Fibroblast of skin of abdomen (primary cell): ENCODE measurements around the gene APOD.
"Not testable (repeated sequence)": the region's sequence is repeated elsewhere in the genome, so short reads cannot be mapped to it uniquely, and the experiment has no call there.

Experiments
- DNase-seq: peaks from one replicate; pipeline ENCODE4 v3.0.0-alpha.2; 2013

Gene APOD

DNA sequence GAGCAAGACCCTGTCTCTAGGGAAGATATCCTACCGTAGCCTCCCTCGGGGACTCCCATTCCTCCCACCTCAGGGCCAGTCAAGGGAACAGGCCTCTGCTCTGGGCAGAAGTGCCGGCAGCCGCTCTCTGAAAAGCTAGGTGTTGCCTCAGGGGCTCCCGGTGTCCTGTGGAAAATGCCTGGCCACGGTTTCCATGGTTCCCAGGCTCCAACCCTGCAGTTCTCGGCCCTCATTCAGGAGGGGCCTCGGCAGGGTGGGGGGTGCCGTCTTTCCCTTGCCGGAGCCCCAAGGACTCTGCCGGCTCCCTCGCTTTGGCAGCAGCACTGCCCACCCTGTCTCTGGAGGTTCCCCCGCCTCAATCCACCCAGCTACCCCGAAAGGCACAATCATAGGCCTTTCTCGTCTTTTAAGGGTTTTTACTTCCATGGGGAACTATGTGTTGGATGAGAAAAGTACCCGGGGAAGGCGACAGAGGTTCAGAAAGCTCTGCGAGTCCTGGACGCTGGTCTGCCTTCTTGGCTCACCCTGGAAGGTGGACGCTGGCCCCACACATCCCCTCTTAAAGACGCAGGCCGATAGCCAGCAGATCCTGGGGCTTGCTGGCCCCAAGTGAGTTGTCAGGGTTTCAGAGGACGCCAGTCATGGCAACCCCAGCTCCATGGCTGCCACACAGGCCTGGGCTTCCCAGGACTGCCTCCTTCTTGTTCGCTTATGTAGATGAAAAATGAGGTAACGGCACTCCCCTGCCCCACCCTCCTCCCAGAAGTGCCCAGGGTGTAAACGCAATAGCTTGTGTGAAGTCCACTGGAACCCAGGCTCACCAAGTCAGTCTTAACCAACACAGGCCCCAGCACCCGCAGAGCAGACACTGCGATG lies 34.3 kb upstream of the APOD start:
- not testable (repeated sequence) for DNase-seq

DNA sequence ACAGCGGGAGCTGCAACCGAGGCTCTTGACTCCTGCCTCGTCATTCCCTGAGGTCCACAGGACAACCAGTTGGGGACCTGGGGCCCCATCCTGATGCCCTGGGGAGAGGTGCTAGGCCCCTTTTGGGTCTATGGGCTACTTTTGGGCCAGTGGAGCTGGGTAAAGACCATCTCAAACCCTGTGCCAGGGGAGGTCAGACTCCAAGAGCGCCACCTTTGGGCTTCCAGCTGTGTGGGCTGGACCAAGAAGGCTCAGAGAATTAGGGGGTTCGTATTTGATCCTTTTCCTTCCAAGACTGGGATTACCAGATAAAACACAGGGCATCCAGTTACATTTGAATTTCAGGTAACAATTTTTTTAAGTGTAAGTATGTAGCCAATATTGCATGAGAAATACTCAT lies 33.4 kb upstream of the APOD start:
- DNase-seq, result not testable (repeated sequence)

DNA sequence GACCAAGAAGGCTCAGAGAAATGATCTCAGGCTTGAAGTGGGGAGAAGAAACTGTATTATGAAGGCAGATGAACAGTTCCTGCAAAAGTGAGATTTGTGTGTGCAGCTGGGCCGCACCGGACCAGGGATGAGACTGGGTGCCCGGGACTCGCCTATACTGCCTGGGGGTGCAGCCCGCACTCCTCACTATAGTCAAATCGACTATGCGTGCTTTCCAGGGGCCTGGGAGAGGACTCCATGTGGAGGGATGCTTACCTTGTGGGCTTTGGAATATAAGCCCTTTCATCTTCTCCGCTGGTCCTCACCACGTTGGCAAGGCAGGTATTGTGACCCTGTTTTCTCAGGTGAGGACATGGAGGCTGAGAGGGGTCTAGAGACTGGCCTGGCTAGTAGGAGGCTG lies 32.9 kb upstream of the APOD start:
- DNase-seq, result no peak

DNA sequence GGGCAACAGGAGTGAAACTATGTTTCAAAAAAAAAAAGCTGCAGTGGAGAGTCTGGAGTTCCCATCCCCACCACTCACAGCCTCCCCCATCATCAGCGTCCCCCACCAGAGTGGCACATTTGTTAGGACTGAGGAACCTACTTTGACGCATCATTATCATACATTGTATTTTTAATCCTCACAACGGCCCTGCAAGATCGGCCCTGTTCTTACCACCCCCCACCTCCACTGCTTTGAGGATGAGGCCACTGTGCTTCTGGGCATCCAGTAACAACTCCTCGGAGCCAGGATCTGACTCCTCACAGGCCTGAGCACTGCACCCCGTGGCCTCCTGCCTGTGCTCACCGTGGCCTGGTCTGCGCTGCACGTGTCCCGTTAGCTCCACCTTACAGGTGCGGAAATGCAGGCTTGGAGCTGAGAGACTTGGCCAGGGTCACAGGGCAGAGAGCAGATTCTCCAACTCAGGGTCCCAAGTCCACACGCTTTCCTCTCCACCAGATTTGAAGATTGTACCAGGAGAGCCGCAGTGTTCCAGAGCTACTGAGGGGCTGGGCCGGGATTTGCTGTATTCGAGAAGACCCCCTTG lies 32.3 kb upstream of the APOD start:
- not testable (repeated sequence) for DNase-seq

DNA sequence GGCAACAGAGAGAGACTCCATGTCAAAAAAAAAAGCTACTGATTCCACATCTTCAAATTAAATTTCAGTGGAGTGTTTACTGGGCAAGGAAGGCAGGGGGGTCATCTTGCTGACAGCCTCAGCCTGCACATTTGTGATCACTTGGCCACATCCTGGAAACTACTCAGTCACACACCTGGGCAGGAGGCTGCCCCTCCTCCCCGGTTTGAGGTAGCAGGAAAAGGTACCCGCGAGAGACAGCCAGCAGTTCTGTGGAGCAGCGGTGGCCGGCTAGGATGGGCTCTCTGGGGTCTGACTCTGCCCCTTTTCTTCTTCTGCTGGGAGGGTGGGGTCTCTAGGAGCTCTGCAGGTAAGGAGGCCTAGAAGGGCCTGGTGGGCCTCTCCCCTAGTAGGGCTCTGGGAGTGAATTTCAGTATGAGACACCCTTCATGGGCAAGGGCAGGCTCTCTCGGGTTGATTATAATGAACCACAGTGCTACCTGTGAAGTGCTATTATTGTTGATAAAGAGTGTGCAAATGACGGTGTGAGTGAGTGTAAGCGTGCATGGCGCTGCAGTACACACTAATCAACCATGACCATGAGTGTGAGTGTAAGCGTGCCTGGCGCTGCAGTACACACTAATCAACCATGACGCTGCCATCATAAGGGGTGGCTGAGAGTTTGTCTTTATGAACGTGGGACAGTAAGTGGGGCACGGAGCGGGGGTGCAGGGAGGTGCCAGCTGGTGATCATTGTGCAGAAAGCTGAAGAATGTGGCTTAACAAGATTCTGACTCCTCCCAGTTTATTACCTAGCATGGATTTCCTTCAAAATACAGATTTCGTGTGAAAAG lies 31.1 kb upstream of the APOD start:
- DNase-seq, result not testable (repeated sequence)

DNA sequence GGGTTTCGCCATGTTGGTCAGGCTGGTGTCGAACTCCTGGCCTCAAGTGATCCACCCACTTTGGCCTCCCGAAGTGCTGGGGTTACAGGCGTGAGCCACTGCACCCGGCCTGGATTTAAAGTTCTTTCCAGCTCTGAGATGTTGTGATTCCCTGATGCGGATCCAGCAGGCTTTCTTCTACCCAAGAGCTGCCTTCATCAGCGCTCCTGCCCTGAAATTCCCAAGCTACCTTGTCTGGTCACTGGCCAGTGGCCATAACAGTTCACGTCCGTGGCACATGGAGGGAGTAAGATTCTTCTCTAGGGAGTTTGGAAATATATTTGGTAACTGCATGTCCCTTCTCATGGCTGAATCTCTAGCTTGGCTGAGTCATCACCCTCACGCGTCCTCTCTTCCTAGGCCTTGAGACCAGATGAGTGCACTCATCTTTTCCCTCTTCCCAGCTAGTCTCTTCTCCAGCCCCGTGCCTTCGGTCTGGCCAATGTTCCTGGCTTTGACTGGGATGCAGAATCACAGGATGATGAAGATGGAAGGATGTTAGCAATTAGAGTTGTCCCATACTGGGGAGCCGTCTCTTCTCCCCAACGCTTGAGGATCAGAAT lies 29.8 kb upstream of the APOD start:
- DNase-seq, result no peak

DNA sequence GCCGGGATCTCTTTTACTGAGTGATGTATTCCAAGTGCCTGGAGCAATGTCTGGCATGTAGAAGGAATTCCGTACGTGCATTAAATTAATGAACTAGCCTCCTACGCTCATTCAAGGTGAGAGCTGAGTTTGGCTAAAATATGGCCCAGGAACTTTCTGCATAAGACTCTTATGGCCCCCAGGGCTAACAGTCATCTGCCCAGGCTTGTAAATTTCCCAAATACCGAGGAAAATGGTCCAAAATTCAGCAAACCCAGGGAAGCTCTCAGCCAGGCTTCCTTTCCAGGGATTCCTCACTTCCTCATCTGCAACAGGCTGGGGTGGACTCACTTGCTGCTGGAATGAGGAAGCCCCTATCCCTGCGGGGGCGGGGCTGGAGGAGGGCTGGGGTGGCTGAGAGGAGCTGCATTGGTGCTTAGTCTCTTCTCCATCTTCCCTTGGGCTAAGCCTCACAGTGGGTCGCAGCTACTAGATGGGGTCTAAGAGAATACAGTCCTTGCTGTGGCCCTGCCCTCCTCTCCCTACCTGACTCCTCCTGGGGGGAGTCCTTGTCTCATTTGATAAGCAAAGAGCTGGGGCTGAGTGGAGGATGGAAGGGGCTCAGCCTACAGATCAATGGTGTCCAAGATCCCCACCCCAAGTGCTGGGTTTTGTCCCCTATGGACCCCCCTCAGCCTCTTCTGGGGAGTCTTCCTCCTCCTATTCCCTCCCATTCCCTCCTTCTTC lies 28.5 kb upstream of the APOD start:
- DNase-seq, result no peak

DNA sequence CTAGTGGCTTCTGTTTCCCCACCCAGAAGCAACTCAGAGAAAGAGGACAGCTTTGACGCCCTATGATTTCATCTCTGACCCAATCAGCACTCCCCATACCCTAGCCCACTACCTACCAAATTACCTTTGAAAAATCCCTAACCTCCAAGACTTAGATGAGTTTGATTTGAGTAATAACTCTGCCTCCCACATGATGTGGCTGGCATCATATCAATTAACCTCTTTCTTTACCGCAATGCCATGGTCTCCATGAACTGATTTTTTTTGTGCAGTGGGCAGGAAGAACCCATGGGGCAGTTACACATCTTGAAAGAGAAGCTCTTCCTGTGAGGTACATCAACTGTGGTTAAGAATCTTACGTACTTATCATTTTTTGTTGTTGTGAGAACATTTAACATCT lies 25.5 kb upstream of the APOD start:
- no peak for DNase-seq

DNA sequence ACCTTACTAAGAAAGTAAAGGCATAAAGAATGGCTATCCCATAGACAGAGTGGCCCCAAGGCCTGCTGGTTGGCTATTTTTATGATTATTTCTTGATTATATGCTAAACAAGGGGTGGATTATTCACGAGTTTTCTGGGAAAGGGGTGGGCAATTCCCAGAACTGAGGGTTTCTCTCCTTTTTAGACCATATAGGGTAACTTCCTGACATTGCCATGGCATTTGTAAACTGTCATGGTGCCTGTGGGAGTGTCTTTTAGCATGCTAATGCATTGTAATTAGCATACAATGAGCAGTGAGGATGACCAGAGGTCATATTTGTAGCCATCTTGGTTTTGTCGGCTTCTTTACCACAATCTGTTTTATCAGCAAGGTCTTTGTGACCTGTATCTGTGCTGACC lies 18.0 kb upstream of the APOD start:
- DNase-seq, result not testable (repeated sequence)

DNA sequence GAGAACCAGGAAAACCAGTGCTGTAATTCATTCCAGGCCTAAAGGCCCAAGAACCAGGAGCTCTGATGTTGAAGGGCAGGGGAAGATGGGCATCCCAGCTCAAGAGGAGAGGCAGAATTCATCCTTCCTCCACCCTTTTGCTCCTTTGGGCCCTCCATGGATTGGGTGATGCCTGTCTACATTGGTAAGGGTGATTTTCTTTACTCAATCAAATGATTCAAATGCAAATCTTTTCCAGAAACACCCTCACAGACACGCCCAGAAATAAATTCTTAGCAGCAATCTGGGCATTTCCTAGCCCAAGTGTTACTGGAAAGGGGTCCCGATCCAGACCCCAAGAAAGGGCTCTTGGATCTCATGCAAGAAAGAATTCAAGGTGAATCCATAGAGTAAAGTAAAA lies 17.6 kb upstream of the APOD start:
- no peak for DNase-seq

DNA sequence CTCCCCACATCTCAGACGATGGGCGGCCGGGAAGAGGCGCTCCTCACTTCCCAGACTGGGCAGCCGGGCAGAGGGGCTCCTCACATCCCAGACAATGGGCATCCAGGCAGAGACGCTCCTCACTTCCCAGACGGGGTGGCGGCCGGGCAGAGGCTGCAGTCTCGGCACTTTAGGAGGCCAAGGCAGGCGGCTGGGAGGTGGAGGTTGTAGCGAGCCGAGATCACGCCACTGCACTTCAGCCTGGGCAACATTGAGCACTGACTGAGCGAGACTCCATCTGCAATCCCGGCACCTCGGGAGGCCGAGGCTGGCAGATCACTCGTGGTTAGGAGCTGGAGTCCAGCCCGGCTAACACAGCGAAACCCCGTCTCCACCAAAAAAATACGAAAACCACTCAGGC lies 16.2 kb upstream of the APOD start:
- not testable (repeated sequence) for DNase-seq

DNA sequence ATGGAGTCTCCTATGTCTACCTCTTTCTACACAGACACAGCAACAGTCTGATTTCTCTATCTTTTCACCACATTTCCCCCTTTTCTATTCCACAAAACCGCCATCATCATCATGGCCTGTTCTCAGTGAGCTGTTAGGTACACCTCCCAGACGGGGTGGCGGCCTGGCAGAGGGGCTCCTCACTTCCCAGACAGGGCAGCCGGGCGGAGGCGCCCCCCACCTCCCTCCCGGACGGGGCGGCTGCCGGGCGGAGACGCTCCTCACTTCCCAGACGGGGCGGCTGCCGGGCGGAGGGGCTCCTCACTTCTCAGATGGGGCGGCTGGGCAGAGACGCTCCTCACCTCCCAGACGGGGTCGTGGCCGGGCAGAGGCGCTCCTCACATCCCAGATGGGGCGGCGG lies 15.8 kb upstream of the APOD start:
- not testable (repeated sequence) for DNase-seq

DNA sequence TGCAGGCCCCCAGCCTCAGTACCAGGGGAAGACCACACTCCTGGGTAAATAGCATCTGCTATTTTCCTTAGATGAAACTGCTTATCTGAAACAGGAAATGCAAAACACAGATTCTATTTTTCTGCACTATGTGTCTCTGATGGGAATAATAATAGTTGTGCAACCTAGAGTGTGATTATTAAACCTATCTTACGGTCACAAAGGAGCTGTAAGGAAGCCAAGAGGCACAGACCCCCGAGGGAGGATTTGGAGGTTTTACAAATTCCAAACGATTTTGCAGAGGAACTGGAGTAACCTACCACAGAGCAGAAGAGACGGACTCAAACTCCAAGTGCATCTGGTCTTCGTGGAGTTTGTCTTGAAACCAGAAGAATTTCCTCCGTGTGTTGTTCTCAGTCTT lies 14.1 kb upstream of the APOD start:
- no peak for DNase-seq

DNA sequence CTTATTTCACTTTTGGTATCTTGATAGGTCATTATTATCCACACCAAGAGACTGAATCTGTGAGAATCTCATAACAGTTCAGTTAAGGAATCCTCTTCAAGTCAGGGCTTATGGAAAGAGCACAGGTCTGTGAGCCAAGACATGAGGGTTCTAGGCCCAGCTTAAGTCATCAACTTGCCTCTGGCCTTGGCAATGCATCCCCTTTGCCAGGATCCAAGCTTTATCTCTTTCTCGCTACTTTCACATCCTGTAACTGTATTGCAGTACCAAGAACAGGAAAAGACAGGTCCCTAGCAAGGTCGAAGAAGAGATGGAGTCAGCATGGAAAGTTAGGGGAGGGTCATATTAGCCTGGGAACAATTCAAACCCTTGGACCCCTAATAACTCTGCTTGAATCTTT lies 13.5 kb upstream of the APOD start:
- DNase-seq, result no peak

DNA sequence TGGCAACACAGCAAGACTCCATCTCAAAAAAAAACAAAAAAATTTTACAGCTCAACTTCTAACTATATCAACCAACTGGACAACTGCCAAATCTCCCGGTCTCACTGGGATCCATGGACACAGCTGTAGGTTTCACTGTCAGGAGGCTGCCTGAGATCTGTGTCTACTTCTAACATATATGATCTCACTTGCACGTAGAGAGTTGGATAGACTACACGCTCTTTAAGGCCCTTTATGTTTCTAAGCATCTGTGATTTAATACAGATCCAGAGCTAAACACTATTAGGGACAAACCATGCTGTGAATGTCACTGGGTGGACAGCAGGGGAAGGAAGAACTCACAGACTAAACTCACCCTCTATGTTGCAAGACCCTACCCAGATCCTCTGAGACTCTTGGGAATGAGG lies 13.0 kb upstream of the APOD start:
- DNase-seq, result no peak

DNA sequence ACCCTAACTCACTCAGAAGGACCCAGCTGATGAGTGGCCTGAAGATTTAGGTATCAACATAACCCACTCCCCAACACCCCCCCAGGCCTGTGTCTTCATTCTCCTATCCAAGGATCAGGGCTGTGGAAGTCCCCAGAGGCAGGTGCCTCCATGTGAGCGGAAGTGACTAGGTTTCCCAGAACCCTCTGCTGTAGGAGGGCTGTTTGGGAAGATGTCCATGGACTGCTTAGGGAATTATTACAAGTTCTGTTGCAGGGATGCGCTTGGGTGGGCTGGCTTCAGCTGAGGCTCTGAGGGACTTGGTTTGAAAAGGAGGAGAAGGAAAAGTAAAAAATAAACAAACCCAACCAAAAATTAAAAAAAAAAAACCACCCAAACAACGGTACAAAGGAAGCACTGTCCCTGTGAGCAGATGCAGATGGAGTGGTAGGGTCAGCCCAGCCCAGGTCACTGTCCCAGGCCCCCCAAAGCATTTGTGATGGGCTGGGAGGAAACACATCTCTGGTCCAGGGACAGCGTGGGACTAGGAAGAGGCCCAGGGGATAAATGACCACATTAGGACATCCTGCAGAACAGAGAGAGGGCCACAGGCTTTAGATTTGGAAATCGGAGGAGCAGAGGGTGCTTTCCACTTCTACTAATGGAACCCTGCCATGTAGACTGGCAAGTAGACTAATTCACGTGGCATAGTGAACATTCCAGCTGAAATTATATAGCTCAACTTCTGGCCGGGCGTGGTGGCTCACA lies 12.2 kb upstream of the APOD start:
- no peak for DNase-seq

DNA sequence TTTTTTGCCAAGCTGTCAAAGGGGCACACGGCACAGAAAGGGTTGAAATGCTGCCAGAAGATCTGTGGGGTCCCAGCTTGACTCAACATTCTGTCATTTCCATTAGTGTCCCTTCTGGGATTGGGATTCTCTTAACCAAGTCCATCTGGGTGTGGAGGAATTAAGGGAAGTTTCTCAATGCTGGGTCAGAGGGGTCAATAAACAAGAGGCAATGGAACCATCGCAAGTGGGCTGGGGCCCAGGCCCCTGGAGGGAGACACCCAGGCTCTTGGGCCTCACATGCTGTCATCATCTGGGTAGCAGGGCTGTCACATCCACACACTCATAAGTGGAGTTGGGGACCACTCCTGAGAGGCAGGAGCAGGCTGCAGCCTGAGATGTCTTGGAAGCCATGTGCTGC lies 8.1 kb upstream of the APOD start:
- DNase-seq, result no peak

DNA sequence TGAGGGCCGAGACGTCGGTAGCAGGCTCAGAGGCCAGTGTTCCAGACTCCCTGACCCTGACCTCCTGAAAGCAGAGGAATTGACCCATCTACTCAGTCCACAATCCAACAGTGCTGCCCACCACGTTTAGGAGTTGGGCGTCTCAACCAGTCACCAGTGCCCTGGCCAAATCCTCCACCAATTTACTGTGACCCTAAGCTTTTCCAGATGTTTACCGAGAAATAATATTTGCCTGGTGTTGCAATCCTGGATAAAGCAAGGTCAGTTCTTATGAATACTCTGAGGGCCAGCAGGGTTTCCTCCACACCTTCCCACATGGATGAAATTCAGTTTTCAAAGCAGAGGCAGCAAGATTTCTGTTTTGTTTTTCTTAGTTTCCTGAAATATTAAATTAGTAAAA lies 7.5 kb upstream of the APOD start:
- DNase-seq, result no peak

DNA sequence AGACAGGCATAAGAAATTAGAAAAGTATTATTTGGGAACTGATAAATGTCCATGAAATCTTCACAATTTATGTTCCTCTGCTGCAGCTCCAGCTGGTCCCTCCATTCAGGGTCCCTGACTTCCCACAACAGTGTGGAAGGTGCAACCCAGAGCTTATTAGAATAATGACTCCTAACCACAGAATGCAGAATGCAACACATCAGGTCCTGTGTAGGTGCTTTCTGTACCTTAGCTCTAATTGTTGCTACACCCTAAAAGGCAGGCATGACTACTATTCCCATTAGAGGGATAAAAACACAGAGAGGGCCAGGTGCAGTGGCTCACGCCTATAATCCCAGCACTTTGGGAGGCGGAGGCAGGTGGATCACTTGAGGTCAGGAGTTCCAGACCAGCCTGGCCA lies 6.6 kb upstream of the APOD start:
- DNase-seq, result not testable (repeated sequence)

DNA sequence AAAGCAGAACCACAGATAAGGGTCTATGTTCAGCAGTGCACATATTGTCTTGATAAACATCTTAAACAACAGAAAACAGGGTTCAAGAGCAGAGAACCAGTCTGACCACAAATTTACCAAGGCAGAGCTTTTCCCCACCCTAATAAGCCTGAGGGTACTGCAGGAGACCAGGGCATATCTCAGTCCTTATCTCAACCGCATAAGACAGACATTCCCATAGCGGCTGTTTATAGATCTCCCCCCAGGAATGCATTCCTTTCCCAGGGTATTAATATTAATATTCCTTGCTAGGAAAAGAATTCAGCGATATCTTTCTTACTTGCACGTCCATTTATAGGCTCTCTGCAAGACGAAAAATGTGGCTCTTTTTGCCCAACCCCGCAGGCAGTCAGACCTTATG lies 6.1 kb upstream of the APOD start:
- DNase-seq, result not testable (repeated sequence)

DNA sequence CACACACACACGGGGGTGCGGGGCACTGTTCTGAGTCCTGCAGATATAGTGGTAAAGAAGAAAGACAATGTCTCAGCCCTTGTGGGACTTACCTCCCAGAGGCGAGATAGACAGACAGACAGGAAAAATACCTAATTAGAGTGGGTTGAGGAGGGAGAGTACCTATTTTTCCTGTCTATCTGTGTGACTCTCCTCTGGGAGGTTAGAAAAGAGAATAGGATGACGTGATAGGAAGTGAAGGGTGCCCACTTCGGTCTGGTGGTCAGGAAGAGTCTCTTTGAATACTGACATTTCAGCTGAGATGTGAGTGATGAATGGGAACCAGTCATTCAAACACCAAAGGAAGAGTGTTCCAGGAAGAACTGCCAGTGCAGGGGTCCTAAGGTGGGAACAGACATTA lies 4.1 kb upstream of the APOD start:
- DNase-seq, result no peak

DNA sequence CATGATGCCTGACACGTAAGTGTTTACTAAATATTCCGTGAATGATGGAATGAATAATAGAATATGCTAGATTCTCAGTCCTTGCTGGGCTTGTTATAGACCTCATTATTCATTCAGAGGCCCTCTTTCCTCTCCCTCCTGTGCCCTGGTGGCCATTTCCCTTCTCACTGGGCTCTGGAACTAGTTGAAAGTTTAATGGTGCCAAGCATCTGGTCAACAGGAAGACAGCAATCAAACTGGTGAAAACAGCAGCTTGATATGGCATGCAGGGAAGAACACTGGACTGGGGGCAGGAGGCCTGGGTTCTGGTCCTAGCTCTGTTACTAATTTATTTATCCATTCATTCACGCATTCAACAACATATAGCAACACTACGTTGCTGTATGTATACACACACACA lies 3.7 kb upstream of the APOD start:
- no peak for DNase-seq
